HG02588 (cell line): ENCODE measurements around the gene VPS35L.
"Not testable (repeated sequence)": the region's sequence is repeated elsewhere in the genome, so short reads cannot be mapped to it uniquely, and the experiment has no call there.

Experiments
- ATAC-seq: cut with Tn5 transposase; IDR thresholded peaks from one replicate; pipeline ENCODE4 v1.9.1; 2021; ENCODE audit warnings: mild to moderate bottlenecking, moderate library complexity; ENCODE audit not compliant: unreplicated experiment

The VPS35L gene

DNA sequence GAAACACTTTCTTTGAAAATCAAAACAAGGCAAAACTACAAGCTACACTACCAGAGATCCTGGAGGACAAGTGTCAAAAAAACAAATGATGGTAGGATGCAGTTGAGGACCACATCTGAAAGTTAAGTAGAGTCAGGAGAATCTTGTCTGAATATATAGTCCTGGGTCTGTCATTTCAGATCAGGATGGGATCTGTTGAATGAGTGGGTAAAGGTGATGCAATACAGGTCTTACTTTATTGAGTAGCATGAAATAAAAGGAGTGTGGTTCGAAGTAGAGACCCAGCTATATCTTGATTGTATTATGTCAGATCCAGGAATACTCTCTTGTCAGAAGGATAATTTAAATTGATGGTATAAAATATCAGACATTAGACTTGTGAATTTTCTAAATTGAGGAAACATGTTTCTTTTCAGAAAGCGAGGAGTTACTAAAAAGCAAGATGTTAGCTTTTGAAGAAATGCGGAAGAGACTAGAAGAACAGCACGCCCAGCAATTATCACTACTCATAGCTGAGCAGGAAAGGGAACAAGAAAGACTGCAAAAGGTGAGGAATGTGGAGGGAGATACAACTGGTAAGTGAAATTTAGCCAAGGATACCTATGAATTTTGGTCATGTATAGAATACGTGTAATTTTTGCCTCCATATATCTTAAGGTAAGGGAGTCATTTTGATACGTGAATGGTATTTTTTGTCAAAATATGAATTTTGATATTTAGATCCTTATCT is 15.1 kb upstream of the VPS35L start:
- no peak for ATAC-seq

GRCh38 chr16:19542138-19542821 is 13.2 kb upstream of the VPS35L start:
- ATAC-seq = no peak

DNA sequence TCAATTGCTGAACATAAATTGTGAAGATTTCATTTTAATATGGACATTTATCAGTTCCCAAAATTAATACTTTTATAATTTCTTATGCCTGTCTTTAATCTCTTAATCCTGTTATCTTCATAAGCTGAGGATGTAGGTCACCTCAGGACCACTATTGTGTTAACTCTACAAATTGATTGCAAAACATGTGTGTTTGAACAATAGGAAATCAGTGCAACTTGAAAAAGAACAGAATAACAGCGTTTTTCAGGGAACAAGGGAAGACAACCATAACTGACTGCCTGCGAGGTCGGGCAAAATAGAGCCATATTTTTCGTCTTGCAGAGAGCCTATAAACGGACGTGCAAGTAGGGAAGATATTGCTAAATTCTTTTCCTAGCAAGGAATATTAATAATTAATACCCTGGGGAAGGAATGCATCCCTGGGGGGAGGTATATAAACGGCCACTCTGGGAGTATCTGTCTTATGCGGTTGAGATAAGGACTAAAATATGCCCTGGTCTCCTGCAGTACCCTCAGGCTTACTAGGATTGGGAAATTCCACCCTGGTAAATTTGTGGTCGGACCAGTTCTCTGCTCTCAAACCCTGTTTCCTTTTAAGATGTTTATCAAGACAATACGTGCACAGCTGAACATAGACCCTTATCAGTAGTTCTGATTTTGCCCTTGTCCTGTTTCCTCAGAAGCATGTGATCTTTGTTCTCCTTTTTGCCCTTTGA is 12.1 kb upstream of the VPS35L start:
- not testable (repeated sequence) for ATAC-seq

DNA sequence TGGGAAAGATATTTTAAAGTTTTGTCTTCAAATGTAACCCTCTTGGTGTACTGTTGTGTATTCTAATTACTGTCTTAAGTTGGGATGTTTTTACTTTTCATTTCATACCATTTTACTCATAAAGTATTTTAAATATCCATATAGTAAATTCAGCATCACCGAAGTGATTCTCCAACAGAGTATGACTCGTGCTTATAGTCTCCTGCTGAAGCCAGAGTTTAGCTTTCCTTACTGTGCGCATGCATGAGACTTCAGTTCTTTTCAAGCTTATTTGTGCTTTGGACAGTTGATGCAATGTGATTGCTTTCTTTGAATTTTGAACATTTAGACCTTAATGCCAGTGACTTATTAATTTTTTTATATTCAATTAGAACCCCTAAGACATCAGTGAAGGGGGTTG is 7.4 kb upstream of the VPS35L start:
- no peak for ATAC-seq

- no peak for ATAC-seq
Observed at GRCh38 chr16:19549673-19550072, 5.8 kb upstream of the VPS35L start.

GRCh38 chr16:19555938-19556771 is 652 bp downstream of the VPS35L start:
- ATAC-seq = no peak

DNA sequence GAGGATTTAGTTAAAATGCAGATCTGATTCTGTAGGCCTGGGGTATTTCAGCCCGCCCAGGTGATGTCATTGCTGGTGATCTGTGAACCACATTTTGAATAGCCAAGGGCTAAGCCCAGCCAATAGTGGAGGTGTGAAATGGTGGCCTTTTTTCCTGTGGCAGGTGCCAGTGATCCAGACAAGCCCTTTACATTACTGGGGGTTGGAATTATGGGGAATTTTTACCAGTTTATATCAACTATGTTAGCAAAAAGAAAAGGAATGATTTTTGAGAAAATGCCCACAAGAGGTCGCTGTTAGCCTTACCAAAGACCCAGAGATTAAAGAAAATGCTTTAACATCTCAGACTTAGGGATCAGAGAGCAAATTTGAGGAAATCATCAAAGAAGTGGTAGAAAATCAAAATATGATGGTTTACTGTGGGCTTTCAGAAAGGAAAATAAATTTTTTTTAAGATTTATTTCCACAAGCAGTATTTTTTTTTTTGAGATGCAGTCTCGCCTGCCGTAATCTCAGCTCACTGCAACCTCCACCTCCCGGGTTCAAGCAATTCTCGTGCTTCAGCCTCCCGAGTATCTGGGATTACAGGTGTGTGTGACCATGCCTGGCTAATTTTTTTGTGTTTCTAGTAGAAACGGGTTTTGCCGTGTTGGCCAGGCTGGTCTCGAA is 3.9 kb downstream of the VPS35L start:
- ATAC-seq = no peak

- ATAC-seq = no peak
Observed at GRCh38 chr16:19560078-19560477, 4.6 kb downstream of the VPS35L start.

- ATAC-seq = no peak
Observed at GRCh38 chr16:19563377-19563776, 7.9 kb downstream of the VPS35L start.

- no peak for ATAC-seq
Observed at GRCh38 chr16:19566362-19566761, 10.9 kb downstream of the VPS35L start.

DNA sequence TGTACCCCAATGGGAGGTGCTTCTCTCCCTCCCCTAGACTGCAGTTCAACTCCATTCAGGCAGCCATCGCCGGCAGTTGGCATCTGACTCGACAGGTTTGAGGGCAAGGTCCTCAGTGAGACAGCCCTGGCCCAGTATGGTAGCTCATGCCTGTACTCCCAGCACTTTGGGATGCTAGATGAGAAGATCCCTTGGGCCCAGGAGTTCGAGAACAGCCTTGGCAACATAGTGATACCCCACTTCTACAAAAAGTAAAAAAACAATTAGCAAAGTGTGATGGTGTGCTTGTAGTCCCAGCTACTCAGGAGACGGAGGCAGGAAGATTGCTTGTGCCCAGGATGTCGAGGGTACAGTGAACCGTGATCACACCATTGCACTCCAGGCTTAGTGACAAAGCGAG is 12.1 kb downstream of the VPS35L start:
- ATAC-seq = no peak

DNA sequence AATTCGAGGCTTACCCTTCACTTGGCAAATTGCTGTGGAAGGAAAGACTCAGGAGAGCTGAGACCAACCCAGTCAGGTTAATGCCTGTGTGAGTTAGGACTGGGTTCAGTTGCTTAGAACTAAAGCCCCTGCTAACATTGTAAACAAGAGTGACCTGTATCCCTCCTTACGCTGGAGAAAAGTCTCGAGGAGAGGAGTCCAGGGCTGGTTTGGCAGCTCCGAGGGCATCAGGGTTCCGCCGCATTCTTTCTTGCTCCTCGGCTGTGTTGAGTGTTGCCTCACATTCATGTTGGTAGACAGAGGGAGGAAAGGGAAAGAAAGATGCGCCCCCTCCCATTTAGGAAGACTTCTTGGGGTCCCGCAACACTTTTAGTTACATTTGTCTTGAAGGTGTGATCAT is 18.5 kb downstream of the VPS35L start:
- no peak for ATAC-seq

- no peak for ATAC-seq
Observed at GRCh38 chr16:19574615-19575014, 19.1 kb downstream of the VPS35L start.

- ATAC-seq = no peak
Observed at GRCh38 chr16:19578378-19578971, 23.0 kb downstream of the VPS35L start.

DNA sequence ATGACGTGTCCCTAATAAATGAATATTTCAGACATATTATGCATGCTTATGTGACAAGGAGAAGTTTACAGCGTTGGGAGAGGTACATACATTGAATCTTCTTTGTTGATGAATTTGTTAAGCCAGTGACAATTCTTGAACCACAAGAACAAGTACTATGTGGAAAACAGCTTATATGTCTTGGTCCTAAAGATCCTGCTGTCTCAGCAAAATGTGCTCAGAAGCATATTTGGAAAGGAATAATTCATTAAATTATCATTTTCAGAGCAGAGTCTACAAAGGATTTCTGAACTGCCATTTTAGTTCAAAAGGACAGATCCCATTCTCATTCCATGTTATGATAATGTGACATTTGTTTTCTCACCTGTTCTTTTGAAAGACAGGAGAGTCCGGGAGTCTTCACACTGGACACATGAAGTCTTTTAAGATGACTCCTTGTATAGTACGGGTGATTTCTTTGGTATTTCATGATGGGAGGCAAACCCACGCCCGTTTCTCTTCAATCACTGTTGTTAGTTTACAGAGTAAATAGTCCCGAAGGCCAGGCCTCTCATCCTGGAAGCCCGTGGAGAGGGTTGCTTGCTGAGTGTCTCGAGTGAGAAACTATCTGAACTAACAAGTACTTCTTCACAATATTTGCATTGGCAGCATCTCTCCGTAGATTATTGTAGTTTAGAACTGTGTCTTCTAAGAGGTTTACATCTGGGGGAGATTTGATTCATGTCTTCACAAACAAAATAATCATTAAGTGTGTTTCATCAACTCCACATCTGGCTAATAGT is 26.7 kb downstream of the VPS35L start:
- no peak for ATAC-seq

GRCh38 chr16:19583665-19584300 is 28.3 kb downstream of the VPS35L start:
- ATAC-seq = no peak

- no peak for ATAC-seq
Observed at GRCh38 chr16:19588661-19589060, 33.2 kb downstream of the VPS35L start.

- no peak for ATAC-seq
Observed at GRCh38 chr16:19589106-19589505, 33.6 kb downstream of the VPS35L start.

GRCh38 chr16:19589771-19590302 is 34.3 kb downstream of the VPS35L start:
- no peak for ATAC-seq
